HG03354 (cell line): Measurements from ENCODE around the gene RFWD3.
"Not testable (repeated sequence)": the region's sequence is repeated elsewhere in the genome, so short reads cannot be mapped to it uniquely, and the experiment has no call there.

Experiments
- ATAC-seq: cut with Tn5 transposase; IDR thresholded peaks from one replicate; pipeline ENCODE4 v1.9.1; 2021; ENCODE audit warnings: mild to moderate bottlenecking; ENCODE audit not compliant: unreplicated experiment, poor library complexity, severe bottlenecking

RFWD3 gene

GRCh38 chr16:74668877-74669276, 2.2 kb upstream of the RFWD3 start:
- ATAC-seq, result not testable (repeated sequence)

- no peak for ATAC-seq
These were observed 601 bp upstream of the RFWD3 start for GRCh38 chr16:74667255-74667700.

- no peak for ATAC-seq
These were observed 661 bp downstream of the RFWD3 start for GRCh38 chr16:74666010-74666421.

- no peak for ATAC-seq
These were observed 5.6 kb downstream of the RFWD3 start for GRCh38 chr16:74661064-74661463.

- ATAC-seq, result no peak
These were observed 6.3 kb downstream of the RFWD3 start for GRCh38 chr16:74660383-74660782.

GRCh38 chr16:74659041-74659440, 7.6 kb downstream of the RFWD3 start:
- ATAC-seq, result no peak

GRCh38 chr16:74657870-74658642, 8.6 kb downstream of the RFWD3 start:
- ATAC-seq, result no peak

GRCh38 chr16:74654536-74655050, 12.1 kb downstream of the RFWD3 start:
- no peak for ATAC-seq

- ATAC-seq, result not testable (repeated sequence)
These were observed 13.8 kb downstream of the RFWD3 start for GRCh38 chr16:74652883-74653282.

GRCh38 chr16:74652249-74652648, 14.4 kb downstream of the RFWD3 start:
- ATAC-seq, result no peak

GRCh38 chr16:74651841-74652240, 14.8 kb downstream of the RFWD3 start:
- ATAC-seq, result no peak

GRCh38 chr16:74650966-74651567, 15.6 kb downstream of the RFWD3 start:
- ATAC-seq, result no peak

- ATAC-seq, result no peak
These were observed 16.7 kb downstream of the RFWD3 start for GRCh38 chr16:74649839-74650504.

GRCh38 chr16:74641969-74642368, 24.7 kb downstream of the RFWD3 start:
- ATAC-seq, result no peak

- no peak for ATAC-seq
These were observed 28.8 kb downstream of the RFWD3 start for GRCh38 chr16:74637742-74638453.

- ATAC-seq, result no peak
These were observed 31.4 kb downstream of the RFWD3 start for GRCh38 chr16:74635303-74635702.

GRCh38 chr16:74633686-74634085, 33.0 kb downstream of the RFWD3 start:
- no peak for ATAC-seq

GRCh38 chr16:74627506-74628220, 39.0 kb downstream of the RFWD3 start:
- no peak for ATAC-seq

GRCh38 chr16:74626741-74627416, 39.8 kb downstream of the RFWD3 start:
- ATAC-seq, result no peak
